HepG2 (cell line): ENCODE measurements around the gene DSCAM. TPM values are rescaled to one million over a fixed set of nuclear protein-coding genes. Genes with fewer than 3 reads are reported as not detected.

ENCODE experiments used
- ATAC-seq: fragments of 200-7000 bp; cut with Tn5 transposase; 3 replicates; pipeline ENCODE4 v1.9.1; 2020; ENCODE audit warnings: mild to moderate bottlenecking, moderate library complexity
- BruUV-seq: library from RNA; stranded (reverse); fragments of 400-500 nt; replicated peaks from 2 replicates; lab custom pipeline; 2021; lab: Mats Ljungman, UMichigan
- CTCF ChIA-PET: fragments of 300-600 bp; formaldehyde crosslinking; extraction: SDS; loops from one replicate; lab custom pipeline; 2021; ENCODE audit warnings: low total read pairs, inconsistent platforms, low intra/inter-chr PET ratio; lab: Yijun Ruan, JAX
- POLR2A ChIA-PET: fragments of 350-600 bp; sonication (Branson Sonifier 250); formaldehyde crosslinking; loops from one replicate; lab custom pipeline; 2020; ENCODE audit warnings: antibody characterized with exemption, inconsistent platforms; lab: Yijun Ruan, JAX
- DNase-seq: peaks from one replicate; pipeline ENCODE4 v3.0.0-alpha.2; 2015; ENCODE audit warnings: low spot score
- FAIRE-seq: peaks from 3 replicates; lab custom pipeline; 2011; peaks lifted over from hg19 to GRCh38; lab: Jason Lieb, UNC
- H2AFZ ChIP-seq: one replicate; pipeline ENCODE4 v1.6.1; 2011; ENCODE audit warnings: low read length, inconsistent platforms
- H3K27ac ChIP-seq: fragments of 300-600 bp; 3 replicates; pipeline ENCODE4 v1.8.0; 2011; ENCODE audit warnings: mixed run types, mild to moderate bottlenecking, mixed read lengths, low read length, inconsistent platforms; ENCODE audit not compliant: insufficient read depth; ENCODE audit errors: extremely low read length
- H3K27me3 ChIP-seq, 2 experiments: fragments of 200-600 bp in 1 of 2; 2 replicates in 1 of 2; 3 replicates in 1 of 2; pipeline versions ENCODE4 v1.6.0 to v1.8.0; 2011; ENCODE audit warnings: low read length in 2 of 2, mild to moderate bottlenecking in 2 of 2, moderate library complexity in 2 of 2, inconsistent platforms in 1 of 2; ENCODE audit not compliant: insufficient read depth in 2 of 2, control insufficient read depth in 1 of 2
- H3K36me3 ChIP-seq, 2 experiments: fragments of 200-600 bp in 1 of 2; replicated peaks in 1 of 2; 2 replicates in 1 of 2; 3 replicates in 1 of 2; pipeline versions ENCODE4 v1.5.1 to v1.8.0; 2011; ENCODE audit warnings: low read length in 2 of 2, inconsistent platforms in 1 of 2; ENCODE audit not compliant: insufficient read depth in 2 of 2, control insufficient read depth in 1 of 2
- H3K4me1 ChIP-seq: 2 replicates; pipeline ENCODE4 v1.5.1; 2012; ENCODE audit warnings: low read length, inconsistent platforms; ENCODE audit not compliant: insufficient read depth
- H3K4me2 ChIP-seq: 2 replicates; pipeline ENCODE4 v1.6.0; 2011; ENCODE audit warnings: low read depth, low read length, inconsistent platforms
- H3K4me3 ChIP-seq, 3 experiments: fragments of 200-600 bp in 1 of 3; sonication (generic), shearing (Covaris generic) in 1 of 3; replicated peaks in 1 of 3; 2 replicates each; pipeline ENCODE4 v1.5.1; 2011 to 2016; ENCODE audit warnings: low read length in 3 of 3, inconsistent platforms in 2 of 3, low read depth in 2 of 3, mild to moderate bottlenecking in 2 of 3, control low read depth in 1 of 3, mixed read lengths in 1 of 3; ENCODE audit not compliant: insufficient read depth in 1 of 3
- H3K79me2 ChIP-seq: one replicate; pipeline ENCODE4 v1.6.1; 2011; ENCODE audit warnings: low read length, inconsistent platforms; ENCODE audit not compliant: insufficient read depth
- H3K9ac ChIP-seq: 2 replicates; pipeline ENCODE4 v1.6.0; 2011; ENCODE audit warnings: mild to moderate bottlenecking, low read depth, low read length, inconsistent platforms; ENCODE audit not compliant: insufficient read depth
- H3K9me3 ChIP-seq: 2 replicates; pipeline ENCODE4 v1.5.1; 2012; ENCODE audit warnings: mild to moderate bottlenecking, low read length
- H4K20me1 ChIP-seq: 2 replicates; pipeline ENCODE4 v1.6.0; 2011; ENCODE audit warnings: inconsistent platforms, mild to moderate bottlenecking, low read length, moderate library complexity; ENCODE audit not compliant: insufficient read depth
- AGO2 ChIP-seq: fragments of 200-400 bp; formaldehyde crosslinking; optimal IDR thresholded peaks from 2 replicates; pipeline ENCODE3; 2017; ENCODE audit warnings: mild to moderate bottlenecking, low read depth, low read length, moderate library complexity
- DR1 ChIP-seq: sonication (generic); formaldehyde crosslinking; IDR thresholded peaks from 2 replicates; pipeline ENCODE4 v1.8.0; 2021; ENCODE audit warnings: mild to moderate bottlenecking, missing genetic modification reagents, inconsistent platforms
- GMEB1 ChIP-seq: sonication (generic); formaldehyde crosslinking; IDR thresholded peaks from 2 replicates; pipeline ENCODE4 v1.5.1; 2020; ENCODE audit warnings: missing genetic modification reagents, mild to moderate bottlenecking, borderline replicate concordance
- GPN1 ChIP-seq: sonication (generic); formaldehyde crosslinking; IDR thresholded peaks from 2 replicates; pipeline ENCODE4 v1.5.1; 2020; ENCODE audit warnings: missing genetic modification reagents, borderline replicate concordance
- HBP1 ChIP-seq: IDR thresholded peaks from 2 replicates; pipeline ENCODE4 v1.6.1; 2016; ENCODE audit warnings: low read depth, control low read depth
- HDAC2 ChIP-seq: sonication (generic); formaldehyde crosslinking; IDR thresholded peaks from 2 replicates; pipeline ENCODE4 v1.4.0; 2020; ENCODE audit warnings: missing genetic modification reagents
- KLF6 ChIP-seq: IDR thresholded peaks from 2 replicates; pipeline ENCODE4 v1.8.0; 2016; ENCODE audit warnings: missing biosample characterization, missing genetic modification reagents
- PCBP1 ChIP-seq: fragments of 200-400 bp; formaldehyde crosslinking; IDR thresholded peaks from 2 replicates; pipeline ENCODE4 v1.6.1; 2017; ENCODE audit warnings: mild to moderate bottlenecking, low read depth, low read length, borderline replicate concordance
- POLR2A ChIP-seq, 2 experiments: IDR thresholded peaks; 2 replicates each; pipeline ENCODE4 v1.6.1; 2011; ENCODE audit warnings: low read depth in 2 of 2, low read length in 2 of 2, mild to moderate bottlenecking in 1 of 2, moderate library complexity in 1 of 2; ENCODE audit not compliant: insufficient read depth in 1 of 2
- RBM22 ChIP-seq: fragments of 200-400 bp; formaldehyde crosslinking; optimal IDR thresholded peaks from 2 replicates; pipeline ENCODE3; 2017; ENCODE audit warnings: mild to moderate bottlenecking, low read length, moderate library complexity
- TEAD3 ChIP-seq: optimal IDR thresholded peaks from 2 replicates; pipeline ENCODE3; 2016; ENCODE audit warnings: borderline replicate concordance
- XRCC5 ChIP-seq: fragments of 200-400 bp; formaldehyde crosslinking; optimal IDR thresholded peaks from 2 replicates; pipeline ENCODE3; 2017; ENCODE audit warnings: mild to moderate bottlenecking, low read length
- ZNF143 ChIP-seq: sonication (generic); formaldehyde crosslinking; IDR thresholded peaks from 2 replicates; pipeline ENCODE4 v1.4.0; 2020; ENCODE audit warnings: missing genetic modification reagents
- ZNF362 ChIP-seq: sonication (generic); formaldehyde crosslinking; IDR thresholded peaks from 2 replicates; pipeline ENCODE4 v1.4.0; 2020; ENCODE audit warnings: missing genetic modification reagents, mild to moderate bottlenecking, borderline replicate concordance
- ZNF431 ChIP-seq: sonication (generic); formaldehyde crosslinking; IDR thresholded peaks from 2 replicates; pipeline ENCODE4 v1.9.0; 2022; ENCODE audit warnings: missing genetic modification reagents, low read depth, mild to moderate bottlenecking, borderline replicate concordance
- ZNF577 ChIP-seq: sonication (generic); formaldehyde crosslinking; IDR thresholded peaks from 2 replicates; pipeline ENCODE4 v1.4.0; 2020; ENCODE audit warnings: mild to moderate bottlenecking, low read depth, missing genetic modification reagents, borderline replicate concordance
- ZNF687 ChIP-seq: sonication (generic); formaldehyde crosslinking; IDR thresholded peaks from 2 replicates; pipeline ENCODE4 v1.5.1; 2020; ENCODE audit warnings: mild to moderate bottlenecking, missing genetic modification reagents, moderate library complexity
- ZNF724P ChIP-seq: sonication (generic); formaldehyde crosslinking; IDR thresholded peaks from 2 replicates; pipeline ENCODE4 v1.8.0; 2022; ENCODE audit warnings: missing genetic modification reagents, borderline replicate concordance
- ZNF773 ChIP-seq: sonication (generic); formaldehyde crosslinking; IDR thresholded peaks from 2 replicates; pipeline ENCODE4 v1.4.0; 2020; ENCODE audit warnings: missing genetic modification reagents, borderline replicate concordance
- WGBS: methylation state at CpG from one replicate; pipeline ENCODE4 v1.1.6; 2017; ENCODE audit warnings: low lambda C conversion rate; 5-methylcytosine and 5-hydroxymethylcytosine counted together
- in situ Hi-C: cut with HindIII; loops from 2 replicates; pipeline ENCODE4 v1.10.0; 2017; ENCODE audit warnings: low pct_unique_long_range_greater_than_20kb; ENCODE audit not compliant: extremely low pct_ligation_motif_present
- intact Hi-C: fragments of 100-400 bp; cut with micrococcal nuclease; formaldehyde crosslinking; loops from one replicate; pipeline ENCODE4 v1.10.0; 2022; ENCODE audit not compliant: unreplicated experiment
- polyA plus RNA-seq, 8 experiments: library from polyadenylated mRNA; depleted of rRNA in 3 of 8; stranded (reverse) in 7 of 8; unstranded in 1 of 8; fragments of >200 nt; fragmentation: Illumina TruSeq in 4 of 8; extraction: Trizol in 4 of 8; gene quantifications; 2 replicates each; pipeline versions ENCODE4 v1.2.1 to v1.2.3, GENCODE V29; 2011 to 2016; ENCODE audit warnings: low read depth in 4 of 8, missing spikeins in 1 of 8, mixed read lengths in 1 of 8; ENCODE audit not compliant: insufficient read depth in 1 of 8
- total RNA-seq, 5 experiments: library from RNA; depleted of rRNA; stranded (reverse); fragments of >200 nt; fragmentation: Illumina TruSeq; extraction: Trizol; gene quantifications; 2 replicates each; pipeline ENCODE4 v1.2.3, GENCODE V29; 2016; ENCODE audit warnings: low read depth in 1 of 5

The DSCAM gene
- total and polyA plus RNA-seq, 2 of the 13 experiments (the other 11 are each of a cell fraction or from before 2014, with no cell fraction given): not detected

- in situ Hi-C loops: no loop called here
- no peak for ATAC-seq
- DNase-seq: no peak
- BruUV-seq: no TSS peak
- no peak overlapping the region for H2AFZ ChIP-seq
- H3K36me3 ChIP-seq: no peaks in the 10 kb centered on the region
- no peak overlapping the region for H3K4me2 ChIP-seq
- no peak for FAIRE-seq
- intact Hi-C loops: no loop called here
- no peak overlapping the region for H3K27ac ChIP-seq
- H3K9ac ChIP-seq: no peak overlapping the region
- H3K4me3 ChIP-seq: no peak overlapping the region
- no CpG with 5 or more reads among the region's 1 CpG for WGBS
- no peaks in the 10 kb centered on the region for H3K79me2 ChIP-seq
- H4K20me1 ChIP-seq: no peaks in the 10 kb centered on the region
- H3K9me3 ChIP-seq: peaks cover 84% of the 10 kb centered on the region
- H3K27me3 ChIP-seq: no peaks in the 10 kb centered on the region
- ChIA-PET CTCF (no interaction called here), POLR2A (no interaction called here)
- no peaks in the 10 kb centered on the region for H3K4me1 ChIP-seq
- no peak for TF ChIP-seq ZNF577 (CRISPR knock-in tag)
- no peak for TF ChIP-seq ZNF143 (CRISPR knock-in tag)
- TF ChIP-seq RBM22: no peak
- TF ChIP-seq XRCC5: no peak
- TF ChIP-seq DR1 (CRISPR knock-in tag): no peak
- TF ChIP-seq ZNF773: no peak
- TF ChIP-seq ZNF687 (CRISPR knock-in tag): no peak
- no peak for TF ChIP-seq ZNF724P (CRISPR knock-in tag)
- no peak for TF ChIP-seq AGO2
- TF ChIP-seq TEAD3 (CRISPR knock-in tag): no peak
- TF ChIP-seq POLR2A (IDR thresholded peaks at IDR 0.05; ENCODE audit: insufficient read depth in 1 of 2, low read depth in 2 of 2, low read length in 2 of 2): no peak
- TF ChIP-seq ZNF362 (CRISPR knock-in tag): no peak
- no peak for TF ChIP-seq PCBP1
- TF ChIP-seq HDAC2 (CRISPR knock-in tag): no peak
- no peak for TF ChIP-seq HBP1
- TF ChIP-seq GMEB1 (CRISPR knock-in tag): no peak
- TF ChIP-seq KLF6 (CRISPR knock-in tag): no peak
- TF ChIP-seq GPN1 (CRISPR knock-in tag): no peak
- no peak for TF ChIP-seq ZNF431 (CRISPR knock-in tag)
These were observed 278.2 kb downstream of the DSCAM start for GRCh38 chr21:40568807-40569206.
